GM12878 (cell line): ENCODE data around the gene MFNG. TPM values are rescaled to one million over a fixed set of nuclear protein-coding genes. Genes with fewer than 3 reads are reported as not detected.

Source experiments
- NFXL1 ChIP-seq: fragments of 450-650 bp; IDR thresholded peaks from 2 replicates; pipeline ENCODE4 v1.6.1; 2017; ENCODE audit warnings: antibody characterized with exemption, mild to moderate bottlenecking, borderline replicate concordance
- POLR2AphosphoS2 ChIP-seq: IDR thresholded peaks from 2 replicates; pipeline ENCODE4 v1.6.1; 2011; ENCODE audit warnings: low read depth, mild to moderate bottlenecking, low read length, improper control_type of control experiment, moderate library complexity
- PRDM15 ChIP-seq: fragments of 450-650 bp; formaldehyde crosslinking; IDR thresholded peaks from 2 replicates; pipeline ENCODE4 v1.4.0; 2020; ENCODE audit warnings: mild to moderate bottlenecking, moderate library complexity
- polyA plus RNA-seq, 11 experiments: library from polyadenylated mRNA; depleted of rRNA in 4 of 11; unstranded in 6 of 11; stranded (reverse) in 5 of 11; fragments of >200 nt; fragmentation: Nextera tagmentation in 4 of 11; fragmentation: Illumina TruSeq in 1 of 11; extraction: Ambion mirVana in 4 of 11; extraction: Trizol in 1 of 11; gene quantifications; 1 replicate in 1 of 11; 2 replicates in 10 of 11; pipeline versions ENCODE4 v1.2.1 to v1.2.3, GENCODE V29; 2011 to 2016; ENCODE audit warnings: inconsistent platforms in 2 of 11, missing spikeins in 2 of 11, low read depth in 1 of 11
- total RNA-seq, 4 experiments: library from RNA; depleted of rRNA in 3 of 4; stranded (reverse); fragments of >200 nt in 3 of 4; fragmentation: Illumina TruSeq in 1 of 4; extraction: Trizol in 1 of 4; gene quantifications; 2 replicates each; pipeline versions ENCODE4 v1.2.1 to v1.2.3, GENCODE V29; 2013 to 2021
- TF ChIP-seq, protein P1 (sequence below): IDR thresholded peaks from 2 replicates; pipeline ENCODE4 v1.6.1; 2011; ENCODE audit warnings: mild to moderate bottlenecking, low read depth, low read length, moderate library complexity; ENCODE audit not compliant: insufficient replicate concordance

Gene MFNG
- total and polyA plus RNA-seq, 10 of the 15 experiments (the other 5 are each of a cell fraction or from before 2014, with no cell fraction given), result 11.5 to 117 (median 68.5) TPM

DNA sequence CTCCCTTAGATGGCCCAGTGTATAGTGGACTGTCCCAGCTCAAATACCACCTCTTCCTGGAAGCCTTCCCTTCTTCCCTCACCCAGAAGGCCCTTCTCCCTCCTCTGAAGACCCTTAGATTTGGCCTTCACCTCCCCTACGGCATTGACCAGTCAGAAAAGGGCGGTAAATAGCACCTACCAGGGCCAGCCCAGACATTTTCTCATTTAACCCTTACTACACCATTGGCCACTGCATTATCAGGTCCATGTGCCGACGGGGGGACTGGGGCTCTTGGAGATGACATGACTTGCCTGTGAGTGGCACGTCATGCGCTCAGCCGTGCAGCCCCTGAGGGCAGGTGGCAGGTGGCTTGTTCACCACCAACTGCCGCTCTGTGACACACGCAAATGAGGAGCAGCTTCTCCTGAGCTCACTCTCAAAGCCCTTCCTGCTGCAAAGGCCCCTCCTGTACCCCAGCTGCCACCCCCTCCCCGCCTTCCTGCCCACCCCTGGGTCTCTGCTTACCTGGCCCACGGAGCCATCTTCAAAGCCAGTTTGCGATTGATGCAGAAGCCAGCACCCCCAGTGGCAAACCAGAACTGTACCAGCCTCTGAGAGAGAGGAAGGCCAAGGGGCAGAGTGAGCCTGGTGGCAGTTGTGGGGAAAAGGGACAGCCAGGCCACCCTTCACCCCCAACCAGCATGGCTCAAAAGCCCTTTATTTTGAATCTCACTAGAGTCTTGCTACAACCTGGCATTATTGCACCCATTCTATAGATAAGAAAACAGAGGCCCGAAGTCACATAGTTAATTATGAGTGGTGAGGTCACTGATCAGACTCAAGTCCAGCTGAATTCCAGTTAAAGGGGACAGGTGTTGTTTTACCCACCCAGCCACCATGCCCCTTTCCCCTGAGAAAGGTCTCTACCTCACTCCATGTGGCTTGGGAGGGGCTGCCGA lies 9.5 kb downstream of the MFNG start (continued):
- no peak for TF ChIP-seq PRDM15 (CRISPR knock-in tag)
- no peak for TF ChIP-seq POLR2AphosphoS2
- TF ChIP-seq, protein P1, sequence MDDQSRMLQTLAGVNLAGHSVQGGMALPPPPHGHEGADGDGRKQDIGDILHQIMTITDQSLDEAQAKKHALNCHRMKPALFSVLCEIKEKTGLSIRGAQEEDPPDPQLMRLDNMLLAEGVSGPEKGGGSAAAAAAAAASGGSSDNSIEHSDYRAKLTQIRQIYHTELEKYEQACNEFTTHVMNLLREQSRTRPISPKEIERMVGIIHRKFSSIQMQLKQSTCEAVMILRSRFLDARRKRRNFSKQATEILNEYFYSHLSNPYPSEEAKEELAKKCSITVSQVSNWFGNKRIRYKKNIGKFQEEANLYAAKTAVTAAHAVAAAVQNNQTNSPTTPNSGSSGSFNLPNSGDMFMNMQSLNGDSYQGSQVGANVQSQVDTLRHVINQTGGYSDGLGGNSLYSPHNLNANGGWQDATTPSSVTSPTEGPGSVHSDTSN, result no peak
- TF ChIP-seq NFXL1, result no peak
- TF ChIP-seq, all 136 proteins: peak for 0
